HEK293 (cell line): ENCODE data around the gene CAPN12.

Source experiments
- CTCF ChIA-PET: fragments of 350-600 bp; formaldehyde crosslinking; extraction: SDS; loops from one replicate; lab custom pipeline; 2021; ENCODE audit warnings: antibody characterized with exemption; lab: Yijun Ruan, JAX
- POLR2A ChIA-PET: fragments of 300-600 bp; formaldehyde crosslinking; extraction: SDS; loops from one replicate; lab custom pipeline; 2020; ENCODE audit warnings: antibody characterized with exemption, inconsistent platforms; lab: Yijun Ruan, JAX
- H3K27ac ChIP-seq: fragments of 200-500 bp; sonication (Bioruptor generic); 2 replicates; pipeline ENCODE4 v1.5.1; 2014; ENCODE audit warnings: low read depth, low read length, control low read depth, inconsistent platforms; ENCODE audit errors: extremely low read depth
- H3K36me3 ChIP-seq, 2 experiments: fragments of 200-500 bp in 1 of 2; sonication (Bioruptor generic) in 1 of 2; 1 replicate in 1 of 2; 2 replicates in 1 of 2; pipeline ENCODE4 v1.5.1; 2014 to 2017; ENCODE audit warnings: inconsistent platforms in 2 of 2, low read length in 2 of 2; ENCODE audit not compliant: control insufficient read depth in 2 of 2, insufficient read depth in 1 of 2
- H3K4me1 ChIP-seq: fragments of 200-500 bp; sonication (Bioruptor generic); 2 replicates; pipeline ENCODE4 v1.5.1; 2014; ENCODE audit warnings: mild to moderate bottlenecking, low read length, inconsistent platforms; ENCODE audit not compliant: control insufficient read depth, insufficient read depth
- H3K4me3 ChIP-seq: 2 replicates; pipeline ENCODE4 v1.5.1; 2011; ENCODE audit warnings: low read depth, mild to moderate bottlenecking, control low read depth, low read length, moderate library complexity
- H3K9me3 ChIP-seq: fragments of 200-500 bp; sonication (Bioruptor generic); 2 replicates; pipeline ENCODE4 v1.5.1; 2014; ENCODE audit warnings: low read depth, low read length, inconsistent platforms; ENCODE audit not compliant: control insufficient read depth, insufficient read depth
- KLF8 ChIP-seq: fragments of 450-650 bp; formaldehyde crosslinking; IDR thresholded peaks from 2 replicates; pipeline ENCODE4 v1.5.1; 2016; ENCODE audit warnings: missing biosample characterization, missing genetic modification characterization
- MYNN ChIP-seq: fragments of 450-650 bp; formaldehyde crosslinking; IDR thresholded peaks from 2 replicates; pipeline ENCODE4 v1.5.1; 2016; ENCODE audit warnings: missing biosample characterization, missing genetic modification characterization, borderline replicate concordance
- REST ChIP-seq: fragments of 450-650 bp; formaldehyde crosslinking; IDR thresholded peaks from 2 replicates; pipeline ENCODE4 v1.5.1; 2016; ENCODE audit warnings: missing biosample characterization, missing genetic modification characterization
- SCRT2 ChIP-seq: fragments of 450-650 bp; formaldehyde crosslinking; IDR thresholded peaks from 2 replicates; pipeline ENCODE4 v1.5.1; 2016; ENCODE audit warnings: missing biosample characterization, missing genetic modification characterization
- ZNF10 ChIP-seq: fragments of 450-650 bp; formaldehyde crosslinking; IDR thresholded peaks from 2 replicates; pipeline ENCODE4 v1.5.1; 2017; ENCODE audit warnings: missing biosample characterization, missing genetic modification characterization
- ZNF112 ChIP-seq: fragments of 450-650 bp; formaldehyde crosslinking; IDR thresholded peaks from 2 replicates; pipeline ENCODE4 v1.5.0; 2017; ENCODE audit warnings: missing biosample characterization, missing genetic modification characterization
- ZNF140 ChIP-seq: fragments of 450-650 bp; formaldehyde crosslinking; IDR thresholded peaks from 2 replicates; pipeline ENCODE4 v1.5.1; 2016; ENCODE audit warnings: missing biosample characterization, missing genetic modification characterization
- ZNF513 ChIP-seq: fragments of 450-650 bp; IDR thresholded peaks from 2 replicates; pipeline ENCODE4 v1.5.1; 2018; ENCODE audit warnings: missing biosample characterization, missing genetic modification characterization
- ZNF571 ChIP-seq: fragments of 450-650 bp; formaldehyde crosslinking; IDR thresholded peaks from 2 replicates; pipeline ENCODE4 v1.5.0; 2017; ENCODE audit warnings: missing biosample characterization, missing genetic modification characterization
- ZNF600 ChIP-seq: fragments of 450-650 bp; formaldehyde crosslinking; IDR thresholded peaks from 2 replicates; pipeline ENCODE4 v1.5.1; 2016; ENCODE audit warnings: missing biosample characterization, missing genetic modification characterization
- ZNF677 ChIP-seq: fragments of 450-650 bp; IDR thresholded peaks from 2 replicates; pipeline ENCODE4 v1.5.0; 2018; ENCODE audit warnings: missing biosample characterization, mild to moderate bottlenecking, missing genetic modification characterization, moderate library complexity
- ZNF830 ChIP-seq: fragments of 450-650 bp; IDR thresholded peaks from 2 replicates; pipeline ENCODE4 v1.5.0; 2018; ENCODE audit warnings: missing biosample characterization, missing genetic modification characterization, low read depth, mild to moderate bottlenecking, moderate library complexity
- TF ChIP-seq, protein P1 (sequence below): fragments of 450-650 bp; formaldehyde crosslinking; IDR thresholded peaks from 2 replicates; pipeline ENCODE4 v1.5.1; 2016; ENCODE audit warnings: missing biosample characterization, missing genetic modification characterization
- TF ChIP-seq, protein P2 (sequence below): fragments of 450-650 bp; formaldehyde crosslinking; IDR thresholded peaks from 2 replicates; pipeline ENCODE4 v1.5.1; 2016; ENCODE audit warnings: missing biosample characterization, missing genetic modification characterization

CAPN12 gene

GRCh38 chr19:38700902-38701454 is 43.3 kb downstream of the CAPN12 start (continued):
- TF ChIP-seq REST (tag by site-specific recombination): no peak
- no peak for TF ChIP-seq ZNF571
- no peak for TF ChIP-seq ZNF140 (tag by site-specific recombination)
- TF ChIP-seq ZNF830 (tag by site-specific recombination): no peak
- TF ChIP-seq ZNF10 (tag by site-specific recombination): no peak
- no peak for TF ChIP-seq ZNF677
- TF ChIP-seq KLF8 (tag by site-specific recombination): no peak
- TF ChIP-seq MYNN (tag by site-specific recombination): no peak
- TF ChIP-seq, protein P1, sequence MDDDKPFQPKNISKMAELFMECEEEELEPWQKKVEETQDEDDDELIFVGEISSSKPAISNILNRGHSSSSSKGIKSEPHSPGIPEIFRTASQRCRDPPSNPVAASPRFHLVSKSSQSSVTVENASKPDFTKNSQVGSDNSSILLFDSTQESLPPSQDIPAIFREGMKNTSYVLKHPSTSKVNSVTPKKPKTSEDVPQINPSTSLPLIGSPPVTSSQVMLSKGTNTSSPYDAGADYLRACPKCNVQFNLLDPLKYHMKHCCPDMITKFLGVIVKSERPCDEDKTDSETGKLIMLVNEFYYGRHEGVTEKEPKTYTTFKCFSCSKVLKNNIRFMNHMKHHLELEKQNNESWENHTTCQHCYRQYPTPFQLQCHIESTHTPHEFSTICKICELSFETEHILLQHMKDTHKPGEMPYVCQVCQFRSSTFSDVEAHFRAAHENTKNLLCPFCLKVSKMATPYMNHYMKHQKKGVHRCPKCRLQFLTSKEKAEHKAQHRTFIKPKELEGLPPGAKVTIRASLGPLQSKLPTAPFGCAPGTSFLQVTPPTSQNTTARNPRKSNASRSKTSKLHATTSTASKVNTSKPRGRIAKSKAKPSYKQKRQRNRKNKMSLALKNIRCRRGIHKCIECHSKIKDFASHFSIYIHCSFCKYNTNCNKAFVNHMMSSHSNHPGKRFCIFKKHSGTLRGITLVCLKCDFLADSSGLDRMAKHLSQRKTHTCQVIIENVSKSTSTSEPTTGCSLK (tag by site-specific recombination): no peak
- TF ChIP-seq ZNF513: no peak

GRCh38 chr19:38700350-38700901 is 43.8 kb downstream of the CAPN12 start:
- no peaks in the 10 kb centered on the region for H3K4me1 ChIP-seq
- no peaks in the 10 kb centered on the region for H3K9me3 ChIP-seq
- ChIA-PET CTCF (interaction anchor here (0.6 to 1.6 kb wide), 5 partner anchors 10 to 187 kb away, joined by 3 to 7 read pairs (median 3); no protein-coding TSS in a partner anchor), POLR2A (interaction anchor here (0.6 to 1.3 kb wide), 4 partner anchors 9 to 53 kb away, joined by 3 to 6 read pairs (median 3); partner anchors contain the start of gene ACTN4)
- TF ChIP-seq, protein P2, sequence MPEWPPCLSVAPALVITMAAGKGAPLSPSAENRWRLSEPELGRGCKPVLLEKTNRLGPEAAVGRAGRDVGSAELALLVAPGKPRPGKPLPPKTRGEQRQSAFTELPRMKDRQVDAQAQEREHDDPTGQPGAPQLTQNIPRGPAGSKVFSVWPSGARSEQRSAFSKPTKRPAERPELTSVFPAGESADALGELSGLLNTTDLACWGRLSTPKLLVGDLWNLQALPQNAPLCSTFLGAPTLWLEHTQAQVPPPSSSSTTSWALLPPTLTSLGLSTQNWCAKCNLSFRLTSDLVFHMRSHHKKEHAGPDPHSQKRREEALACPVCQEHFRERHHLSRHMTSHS (tag by site-specific recombination): no peak
- TF ChIP-seq SCRT2 (tag by site-specific recombination) (peak; percentile 70; the same call in 1 of the 2 replicates), ZNF112 (tag by site-specific recombination) (0 out of 2 replicates have a peak, but pooled peaks have one; percentile 16), ZNF600 (tag by site-specific recombination) (0 out of 2 replicates have a peak, but pooled peaks have one; percentile 34)
- no peak overlapping the region for H3K4me3 ChIP-seq
- H3K27ac ChIP-seq: no peak overlapping the region
- H3K36me3 ChIP-seq: peaks cover 46 to 71% of the 10 kb centered on the region in 2 experiments
